Activated CD4-positive, alpha-beta T cell treated with anti-CD3 and anti-CD28 coated beads, Interleukin-10, Interleukin-2, amounts not matched to agents 100 ng/mL and 50 ng/mL, durations not matched to agents 16 hours and 8 hours (primary cell): ENCODE measurements around the gene STRADB.
"Not testable (repeated sequence)": the region's sequence is repeated elsewhere in the genome, so short reads cannot be mapped to it uniquely, and the experiment has no call there.

ENCODE experiments used
- DNase-seq: peaks from one replicate; pipeline ENCODE4 v3.0.0-alpha.2; 2020

STRADB gene

DNA sequence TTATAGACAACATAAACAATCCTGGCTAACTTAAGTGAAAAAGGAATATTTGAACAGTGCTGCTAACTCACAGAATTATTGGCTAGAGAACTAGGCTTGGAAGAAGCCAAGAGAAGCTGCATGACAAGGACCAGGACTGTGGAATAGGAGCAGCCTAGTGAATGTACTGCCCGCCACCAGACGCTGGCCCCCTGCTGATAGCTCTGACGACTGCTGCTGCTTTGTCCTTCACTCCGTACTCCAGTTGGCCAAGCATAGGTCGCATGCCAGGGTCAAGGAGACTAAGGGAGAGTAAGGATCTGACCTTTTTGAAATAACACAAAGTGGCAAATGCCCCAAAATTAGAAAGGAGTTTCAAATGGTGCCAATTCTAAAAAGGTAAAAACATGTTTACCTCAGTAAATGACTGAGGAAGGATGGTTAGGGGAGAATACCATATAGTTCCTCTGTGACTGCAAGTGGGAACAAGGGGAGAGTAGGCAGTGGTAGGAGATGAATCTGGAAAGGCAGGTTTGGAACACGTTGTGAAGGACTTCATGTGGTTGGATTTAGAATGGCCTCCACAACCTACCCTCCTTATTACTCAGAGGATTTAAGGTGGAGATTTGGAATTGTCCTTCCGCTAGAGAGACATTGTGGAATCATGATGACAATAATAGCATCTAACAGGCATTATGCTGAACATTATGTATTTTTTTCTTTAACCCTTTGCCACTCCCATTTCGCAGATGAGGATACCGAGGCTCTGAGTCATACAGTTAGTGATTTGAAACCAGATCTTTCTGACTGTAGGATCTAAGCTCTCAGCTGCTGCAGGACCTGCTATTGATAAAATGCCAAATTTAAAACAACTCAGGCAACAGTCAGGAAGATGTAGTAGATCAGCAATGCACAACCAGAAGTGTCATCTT, 19.5 kb downstream of the STRADB start:
- DNase-seq: peak; percentile 28

DNA sequence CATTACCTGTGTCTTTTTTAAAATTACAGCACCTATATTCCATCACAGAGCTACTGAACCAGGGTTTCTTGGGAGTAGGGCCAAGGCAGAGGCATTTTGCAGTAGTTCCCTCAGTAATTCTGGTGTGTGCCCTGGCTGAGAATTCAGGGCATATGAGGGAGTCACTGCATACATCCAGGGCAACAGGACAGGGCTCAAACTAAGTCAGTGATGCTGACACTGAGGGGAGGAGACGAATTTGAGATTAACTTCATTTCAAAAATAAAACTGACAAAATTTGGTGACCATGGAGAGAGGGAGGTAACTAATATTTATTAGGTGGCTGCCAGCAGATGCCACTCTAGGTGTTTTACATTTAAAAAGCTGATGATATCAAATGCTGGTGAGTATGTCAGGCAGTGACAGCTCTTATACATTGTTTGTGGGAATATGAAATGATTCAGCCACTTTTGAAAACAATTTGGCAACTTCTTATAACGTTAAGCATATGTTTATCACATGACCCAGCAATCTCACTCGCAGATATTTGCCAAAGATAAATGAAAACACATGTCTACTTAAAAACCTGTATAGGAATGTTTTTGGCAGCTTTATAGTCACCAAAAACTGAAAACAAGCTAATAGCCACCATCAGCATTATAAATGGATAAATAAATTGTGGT, 20.3 kb downstream of the STRADB start:
- no peak for DNase-seq

DNA sequence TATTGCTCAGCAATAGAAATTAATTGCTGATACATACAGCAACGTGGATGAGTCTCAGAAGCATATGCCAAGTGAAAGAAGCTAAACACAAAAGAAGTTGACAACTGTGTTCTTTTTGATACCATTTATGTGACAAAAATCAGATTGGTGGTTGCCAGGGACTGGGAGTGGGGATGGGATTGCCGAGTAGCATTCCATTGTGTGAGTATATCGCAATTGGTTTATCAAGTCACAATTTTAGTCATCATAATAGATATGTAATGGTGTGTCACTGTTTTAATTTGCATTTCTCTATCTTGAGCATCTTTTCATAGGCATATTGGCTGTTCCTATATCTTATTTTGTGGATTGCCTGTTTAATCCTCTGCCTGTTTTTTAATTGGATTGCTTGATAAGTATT, 20.9 kb downstream of the STRADB start:
- DNase-seq: no peak

DNA sequence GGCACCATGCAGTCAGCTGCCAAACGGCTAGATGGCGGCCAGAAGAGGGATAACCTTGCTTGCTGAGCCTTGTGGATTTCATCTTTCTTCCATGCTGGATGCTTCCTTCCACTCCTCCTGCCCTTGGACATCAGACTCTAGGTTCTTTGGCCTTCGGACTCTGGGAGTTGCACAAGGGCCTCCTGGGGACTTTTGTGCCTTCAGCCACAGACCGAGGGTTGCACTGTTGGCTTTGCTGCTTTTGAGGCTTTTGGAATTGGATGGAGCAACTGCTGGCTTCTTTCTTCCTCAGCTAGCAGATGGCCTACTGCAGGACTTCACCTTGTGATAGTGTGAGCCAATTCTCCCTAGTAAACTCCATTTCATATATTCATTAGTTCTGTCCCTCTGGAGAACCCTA, 31.0 kb downstream of the STRADB start:
- no peak for DNase-seq

DNA sequence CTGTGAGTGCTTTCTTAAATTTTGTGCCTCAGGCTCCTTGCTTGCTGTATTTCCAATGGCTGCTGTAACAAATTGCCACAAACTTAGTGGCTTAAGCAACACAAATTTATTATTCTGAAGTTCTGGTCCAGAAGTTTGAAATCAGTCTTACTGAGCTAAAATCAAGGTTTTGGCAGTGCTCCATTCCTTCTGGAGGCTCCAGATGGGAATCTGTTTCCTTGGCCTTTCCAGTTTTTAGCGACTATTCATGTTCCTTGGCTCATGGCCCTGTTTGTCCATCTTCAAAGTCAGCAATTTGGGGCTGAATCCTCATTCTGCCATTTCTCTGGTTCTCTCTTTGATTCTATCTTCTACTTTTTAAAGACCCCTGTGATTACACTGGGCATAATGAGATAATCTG, 31.8 kb downstream of the STRADB start:
- DNase-seq: no peak

DNA sequence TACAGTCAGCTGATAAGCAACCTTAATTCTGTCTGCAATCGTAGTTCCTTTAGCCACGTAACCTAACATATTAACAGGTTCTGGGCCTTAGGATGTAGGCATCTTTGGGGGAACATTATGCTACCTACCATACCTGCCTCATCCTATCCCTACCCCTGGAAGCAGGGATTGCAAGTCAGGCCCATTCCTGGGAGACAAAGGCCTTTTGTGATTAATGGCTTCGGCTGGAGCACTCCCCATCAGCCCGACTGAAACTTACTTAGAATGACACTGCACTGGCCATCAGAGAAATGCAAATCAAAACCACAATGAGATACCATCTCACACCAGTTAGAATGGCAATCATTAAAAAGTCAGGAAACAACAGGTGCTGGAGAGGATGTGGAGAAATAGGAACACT, 32.2 kb downstream of the STRADB start:
- not testable (repeated sequence) for DNase-seq

DNA sequence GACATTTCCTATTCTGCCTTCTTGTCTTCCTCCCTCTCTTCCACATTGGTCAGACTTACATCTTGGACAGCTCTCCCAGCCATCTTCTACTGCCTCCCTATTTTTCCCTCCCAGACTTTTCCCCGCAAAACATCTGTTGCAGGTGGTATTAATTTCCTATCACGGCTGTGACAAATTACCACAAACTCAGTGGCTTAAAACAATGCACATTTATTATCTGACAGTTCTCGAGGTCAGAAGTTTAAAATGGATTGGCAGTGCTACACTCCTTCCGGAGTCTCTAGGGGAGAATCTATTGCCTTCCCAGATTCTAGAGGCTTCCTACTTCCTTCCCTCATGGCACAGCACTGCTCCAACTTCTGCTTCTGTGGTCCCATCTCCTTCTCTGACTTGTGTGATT, 33.3 kb downstream of the STRADB start:
- DNase-seq: no peak

DNA sequence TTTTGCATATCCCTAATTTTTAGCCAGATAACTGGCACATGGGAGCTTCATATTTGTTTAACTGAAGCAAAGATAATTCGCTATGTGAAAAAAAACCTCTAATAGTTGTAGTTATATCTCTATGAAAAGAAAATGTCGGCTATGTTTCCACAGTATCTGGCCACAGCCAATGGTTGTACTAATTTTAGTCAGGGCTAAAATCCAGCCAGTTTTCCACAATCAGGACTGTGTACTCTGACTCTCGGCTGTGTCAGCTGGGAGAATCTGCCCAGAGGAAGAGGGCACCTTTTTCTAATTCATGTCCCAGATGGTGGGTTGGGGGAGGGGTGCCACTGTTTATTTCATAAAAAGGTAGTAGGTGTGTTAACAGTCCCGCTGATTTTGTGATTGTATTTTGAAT, 38.8 kb downstream of the STRADB start:
- no peak for DNase-seq

DNA sequence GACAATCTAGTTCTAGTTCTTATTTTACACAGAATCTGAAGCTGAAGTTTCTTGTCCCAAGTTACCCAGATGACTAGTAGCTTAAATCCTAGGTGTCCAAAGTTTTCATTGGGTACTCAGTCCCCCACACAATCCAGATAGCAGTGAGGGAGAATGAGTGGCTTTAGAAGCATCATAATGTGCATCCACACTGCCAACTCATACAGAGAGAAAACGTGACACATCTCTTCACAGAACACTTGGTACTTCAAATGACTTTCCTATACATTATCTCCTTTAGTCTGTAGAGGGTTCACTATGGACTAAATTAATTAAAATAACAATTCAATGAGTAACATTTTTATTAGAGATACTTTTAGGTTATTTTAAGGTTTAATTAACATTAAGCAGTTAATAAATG, 45.2 kb downstream of the STRADB start:
- DNase-seq: peak; percentile 29

DNA sequence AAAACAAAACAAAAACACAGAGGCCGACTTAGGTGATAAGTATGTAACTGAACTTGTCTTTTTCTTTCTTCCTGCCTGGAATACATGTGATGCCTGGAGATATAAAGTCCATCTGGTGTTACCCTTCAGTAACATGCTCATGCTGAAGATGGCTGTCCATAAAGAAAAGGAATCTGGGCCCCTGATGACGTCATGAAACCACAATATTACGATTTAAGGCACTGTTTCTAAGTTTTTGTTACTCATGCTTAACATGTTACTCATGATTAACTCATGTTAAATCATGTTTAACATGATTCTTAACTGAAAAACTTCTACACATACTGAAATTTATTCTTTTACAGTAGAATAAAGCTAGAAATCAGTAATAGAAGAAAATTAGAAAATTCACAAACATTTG, 49.0 kb downstream of the STRADB start:
- DNase-seq: no peak

DNA sequence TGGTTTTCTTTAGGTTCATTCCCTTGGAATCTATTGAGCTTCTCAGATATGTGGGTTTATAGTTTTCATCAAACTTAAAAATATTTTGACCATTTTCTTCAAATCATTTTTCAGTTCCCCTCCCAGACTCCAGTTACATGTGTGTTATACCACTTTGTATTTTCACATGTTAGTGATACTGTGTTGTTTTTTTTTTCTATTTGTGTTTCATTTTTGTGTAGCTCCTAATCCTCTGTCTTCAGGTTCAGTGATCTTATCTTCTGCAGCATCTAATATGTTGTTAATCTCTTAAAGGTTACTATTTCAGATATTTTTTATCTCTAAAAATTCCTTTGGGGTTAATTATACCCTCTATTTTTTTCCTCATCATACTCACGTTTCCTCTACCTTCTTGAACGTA, 51.2 kb downstream of the STRADB start:
- no peak for DNase-seq

DNA sequence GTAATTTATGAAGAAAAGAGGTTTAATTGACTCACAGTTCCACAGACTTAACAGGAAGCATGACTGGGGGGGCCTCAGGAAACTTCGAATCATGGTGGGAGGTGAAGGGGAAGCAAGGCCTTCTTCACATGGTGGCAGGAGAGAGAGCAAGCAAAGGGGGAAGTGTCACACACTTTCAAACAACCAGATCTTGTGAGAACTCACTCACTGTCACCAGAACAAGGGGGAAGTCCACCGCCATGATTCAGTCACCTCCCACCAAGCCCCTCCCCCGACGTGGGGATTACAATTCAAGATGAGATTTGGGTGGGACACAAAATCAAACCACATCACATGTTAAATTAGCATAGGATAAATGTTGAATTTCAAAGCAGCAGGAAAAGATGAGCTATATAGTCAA, 56.2 kb downstream of the STRADB start:
- no peak for DNase-seq

DNA sequence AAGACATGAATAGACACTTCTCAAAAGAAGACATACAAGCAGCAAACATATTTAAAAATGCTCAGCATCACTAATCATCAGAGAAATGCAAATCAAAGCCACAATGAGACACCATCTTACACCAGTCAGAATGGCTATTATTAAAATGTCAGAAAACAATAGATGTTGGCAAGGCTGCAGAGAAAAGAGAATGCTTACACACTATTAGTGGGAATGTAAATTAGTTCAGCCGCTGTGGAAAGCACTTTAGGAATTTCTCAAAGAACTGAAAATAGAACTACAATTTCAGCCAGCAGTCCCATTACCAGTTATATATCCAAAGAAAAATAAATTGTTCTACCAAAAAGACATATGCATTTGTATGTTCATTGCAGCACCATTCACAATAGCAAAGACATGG, 61.7 kb downstream of the STRADB start:
- DNase-seq: no peak

DNA sequence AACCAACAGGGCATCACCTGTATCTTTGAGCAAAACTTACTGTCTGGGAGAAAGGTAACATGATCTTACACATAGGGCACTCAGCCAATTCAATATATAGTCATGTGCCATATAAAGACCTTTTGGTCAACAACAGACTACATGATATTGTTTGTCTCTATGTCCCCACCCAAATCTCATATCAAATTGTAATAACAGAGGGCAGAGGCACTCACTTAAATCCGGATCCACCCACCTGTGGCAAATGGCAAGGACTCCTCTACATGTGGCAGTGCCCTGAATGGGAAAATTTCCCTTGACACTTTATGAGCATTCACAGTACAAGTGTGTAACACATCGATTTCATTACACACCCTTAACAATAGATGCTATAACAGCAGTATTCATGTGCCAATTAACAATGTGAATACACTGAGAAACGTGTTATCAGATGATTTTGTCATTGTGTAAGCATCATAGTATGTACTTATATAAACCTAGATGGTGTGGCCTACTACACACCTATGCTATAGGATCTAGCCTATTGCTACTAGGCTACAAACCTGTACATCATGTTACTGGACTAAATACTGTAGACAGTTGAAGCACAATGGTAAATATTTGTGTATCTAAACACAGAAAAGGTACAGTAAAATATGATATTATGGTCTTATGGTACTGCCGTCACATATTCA, 64.2 kb downstream of the STRADB start:
- no peak for DNase-seq

DNA sequence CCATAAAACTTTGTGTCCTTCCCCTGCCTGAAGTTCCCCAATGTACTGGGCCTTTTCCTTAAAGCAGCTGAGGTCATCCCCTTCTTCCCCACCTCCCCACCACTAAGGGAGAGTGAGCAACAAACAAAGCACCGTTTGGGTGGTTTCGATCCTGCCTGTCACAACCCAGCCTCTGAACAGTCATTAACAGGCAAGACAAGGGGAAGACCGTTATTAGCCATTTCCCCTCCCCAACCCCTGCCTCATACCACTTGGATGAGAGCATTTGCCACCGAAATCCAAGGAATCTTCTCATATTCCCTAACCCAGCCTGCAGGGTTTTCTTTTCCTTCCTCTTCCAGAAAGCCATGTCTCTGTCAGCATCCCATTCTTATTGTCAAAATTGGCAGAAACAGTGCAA, 65.6 kb downstream of the STRADB start:
- DNase-seq: no peak

DNA sequence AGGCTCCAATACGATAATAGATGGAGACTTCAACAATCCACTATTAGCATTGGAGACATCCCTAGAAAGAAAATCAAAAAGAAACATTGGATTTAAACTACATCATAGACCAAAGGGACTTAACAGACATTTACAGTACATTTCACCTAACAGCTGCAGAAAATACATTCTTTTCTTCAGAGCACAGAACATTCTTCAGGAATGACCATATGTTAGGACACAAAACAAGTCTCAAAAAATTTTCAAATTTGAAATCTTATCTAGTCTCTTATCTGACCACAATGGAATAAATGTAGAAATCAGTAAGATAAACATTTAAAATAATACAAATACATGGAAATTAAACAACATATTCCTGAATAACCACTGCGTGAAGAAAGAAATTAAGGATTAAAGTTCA, 68.7 kb downstream of the STRADB start:
- DNase-seq: no peak

DNA sequence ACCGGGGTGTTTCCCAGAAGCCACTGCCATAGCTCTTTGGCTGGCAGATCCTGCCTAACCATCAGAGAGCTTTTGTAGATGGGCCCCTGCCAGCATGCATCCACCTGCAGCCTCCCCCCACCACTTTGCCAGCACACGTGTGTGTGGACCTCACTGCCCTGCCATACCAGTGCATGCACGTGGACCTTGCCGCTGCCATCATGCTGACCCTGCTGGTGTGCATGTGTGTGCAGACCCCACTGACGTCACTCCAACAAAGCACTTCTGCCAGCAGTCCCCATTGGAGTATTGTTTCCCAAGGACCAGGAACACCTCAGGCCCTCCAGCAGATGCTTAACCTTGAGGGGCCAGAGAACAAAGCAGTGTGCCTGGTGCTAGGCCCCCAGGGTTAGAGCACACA, 71.4 kb downstream of the STRADB start:
- DNase-seq: no peak

DNA sequence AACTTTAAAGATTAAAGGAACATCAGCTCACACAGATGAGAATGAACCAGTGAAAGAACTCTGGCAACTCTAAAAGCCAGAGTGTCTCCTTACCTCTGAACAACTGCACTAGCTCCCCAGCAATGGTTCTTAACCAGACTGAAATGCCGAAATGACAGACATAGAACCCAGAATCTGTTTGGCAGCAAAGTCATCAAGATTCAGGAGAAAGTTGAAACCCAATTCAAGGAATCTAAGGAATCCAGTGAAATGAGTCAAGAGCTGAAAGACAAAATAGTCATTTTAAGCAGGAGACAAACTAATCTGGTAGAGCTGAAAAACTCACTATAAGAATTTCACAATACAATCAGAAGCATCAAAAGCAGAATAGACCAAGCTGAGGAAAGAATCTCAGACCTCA, 72.0 kb downstream of the STRADB start:
- no peak for DNase-seq
